GM21576 (cell line): Measurements from ENCODE around the gene ENHO.
"Not testable (repeated sequence)": the region's sequence is repeated elsewhere in the genome, so short reads cannot be mapped to it uniquely, and the experiment has no call there.

Source experiments
- ATAC-seq: cut with Tn5 transposase; IDR thresholded peaks from one replicate; pipeline ENCODE4 v1.9.1; 2021; ENCODE audit warnings: mild to moderate bottlenecking, moderate library complexity; ENCODE audit not compliant: unreplicated experiment

Gene ENHO

GRCh38 chr9:34532041-34532440 lies 9.3 kb upstream of the ENHO start:
- ATAC-seq, result not testable (repeated sequence)

- no peak for ATAC-seq
Observed at GRCh38 chr9:34526026-34526425, 3.2 kb upstream of the ENHO start.

DNA sequence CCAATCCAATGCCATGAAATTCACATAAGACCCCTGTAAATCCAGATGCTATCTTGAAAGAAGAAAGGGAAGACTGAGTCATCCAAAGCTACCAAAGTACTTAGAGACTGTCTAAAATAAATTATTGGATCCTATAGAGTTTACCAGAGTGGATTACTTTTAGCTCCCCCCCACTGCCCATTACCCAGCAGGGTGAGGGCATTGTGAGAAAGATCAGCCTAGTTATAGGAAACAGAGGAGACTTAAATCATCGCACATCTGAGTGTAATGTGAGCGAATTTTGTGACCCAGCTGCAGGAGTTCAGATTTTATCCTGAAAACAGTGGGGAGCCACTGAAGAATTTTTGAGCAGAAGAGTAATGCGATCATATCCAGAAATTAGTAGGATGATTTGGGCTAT lies 1.6 kb upstream of the ENHO start:
- no peak for ATAC-seq

- no peak for ATAC-seq
Observed at GRCh38 chr9:34522091-34522887, 501 bp downstream of the ENHO start.

DNA sequence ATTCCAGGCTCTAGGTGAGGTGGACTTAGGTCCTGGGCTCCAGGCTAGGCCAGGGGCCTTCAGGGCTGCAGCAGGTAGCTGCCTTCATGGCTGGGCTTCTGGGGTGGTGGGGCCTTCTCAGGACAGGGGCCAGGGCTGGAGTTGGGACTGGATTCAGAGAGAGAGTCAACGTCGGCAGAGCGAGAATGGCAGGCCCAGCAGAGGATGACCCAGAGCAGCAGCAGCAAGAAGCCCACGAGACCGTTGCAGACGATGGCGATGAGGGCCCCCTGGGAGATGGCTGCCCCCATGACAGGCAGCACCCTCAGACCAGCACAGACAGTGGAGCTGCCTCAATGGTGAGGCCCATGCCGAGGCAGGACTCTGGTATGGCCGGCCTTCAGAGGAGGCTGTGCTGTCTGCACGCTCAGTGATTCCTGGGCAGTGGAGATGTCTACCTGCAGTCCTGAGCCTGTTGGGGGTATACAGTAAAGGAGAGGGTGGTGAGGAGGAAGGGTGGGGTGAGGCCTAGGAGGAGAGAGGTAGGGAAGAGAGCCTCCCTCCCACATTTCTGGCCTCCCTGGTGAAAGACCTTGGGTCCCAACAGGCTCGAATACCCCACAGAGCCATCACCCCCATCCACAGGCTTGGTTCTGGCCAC lies 1.3 kb downstream of the ENHO start:
- ATAC-seq, result no peak

DNA sequence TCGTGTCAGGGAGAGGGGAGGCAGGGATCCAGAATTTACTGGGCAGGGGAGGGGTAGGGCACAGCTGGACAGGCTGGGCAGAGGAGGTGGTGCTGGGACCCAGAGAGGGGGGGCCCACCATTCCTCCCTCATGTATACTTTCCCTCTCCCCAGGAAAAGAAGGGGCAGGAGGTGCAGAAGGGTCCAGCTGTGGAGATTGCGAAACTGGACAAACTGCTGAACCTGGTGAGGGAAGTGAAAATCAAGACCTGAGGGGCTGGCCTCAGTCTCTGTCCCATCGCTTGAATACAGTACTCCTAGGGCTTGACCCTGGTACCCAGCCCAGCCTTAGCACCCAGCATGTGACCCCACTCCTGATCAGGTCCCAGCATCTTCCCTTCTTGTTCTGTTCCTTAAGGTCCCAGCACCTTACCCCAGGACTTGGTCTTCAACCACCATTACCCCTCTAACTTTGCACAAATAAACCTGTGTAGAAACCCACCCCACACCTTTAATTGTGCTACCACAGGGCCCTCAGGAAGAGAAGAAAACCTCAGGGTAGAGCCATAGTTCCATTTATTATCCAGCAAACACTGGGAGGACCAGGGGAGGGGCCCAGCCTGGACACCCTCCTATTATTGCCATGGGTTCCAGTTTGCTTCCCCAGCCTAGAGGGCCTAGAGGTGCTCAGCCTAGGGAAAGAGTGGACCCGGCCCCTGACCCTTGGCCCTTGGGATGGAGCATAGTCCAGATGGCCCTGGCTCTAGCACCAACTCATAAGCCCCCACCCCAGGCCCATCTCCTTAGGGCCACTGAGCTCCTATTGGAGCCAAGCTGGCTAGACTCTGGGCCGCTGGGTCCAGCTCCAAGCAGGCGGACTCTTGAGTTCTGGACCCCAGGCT lies 2.0 kb downstream of the ENHO start:
- ATAC-seq, result no peak

DNA sequence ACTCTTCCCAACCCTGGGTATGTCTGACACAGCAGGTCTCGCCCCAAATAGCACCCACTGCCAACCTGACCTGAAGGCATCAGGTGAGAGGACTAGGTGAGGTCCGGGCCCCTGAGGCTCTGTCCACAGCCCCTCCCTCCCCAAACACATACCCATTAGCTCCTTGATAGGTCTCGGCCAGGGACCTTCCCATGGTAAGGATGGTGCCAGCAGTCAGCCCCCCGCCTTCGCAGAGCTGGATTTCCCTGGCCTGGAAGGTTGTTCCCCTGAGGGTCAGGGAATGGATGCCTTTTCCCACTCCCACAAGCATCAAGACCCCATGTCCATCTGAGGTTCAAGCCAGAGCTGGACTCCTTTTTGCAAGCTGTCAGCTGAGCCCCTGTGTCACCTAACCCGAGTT lies 2.7 kb downstream of the ENHO start:
- no peak for ATAC-seq

DNA sequence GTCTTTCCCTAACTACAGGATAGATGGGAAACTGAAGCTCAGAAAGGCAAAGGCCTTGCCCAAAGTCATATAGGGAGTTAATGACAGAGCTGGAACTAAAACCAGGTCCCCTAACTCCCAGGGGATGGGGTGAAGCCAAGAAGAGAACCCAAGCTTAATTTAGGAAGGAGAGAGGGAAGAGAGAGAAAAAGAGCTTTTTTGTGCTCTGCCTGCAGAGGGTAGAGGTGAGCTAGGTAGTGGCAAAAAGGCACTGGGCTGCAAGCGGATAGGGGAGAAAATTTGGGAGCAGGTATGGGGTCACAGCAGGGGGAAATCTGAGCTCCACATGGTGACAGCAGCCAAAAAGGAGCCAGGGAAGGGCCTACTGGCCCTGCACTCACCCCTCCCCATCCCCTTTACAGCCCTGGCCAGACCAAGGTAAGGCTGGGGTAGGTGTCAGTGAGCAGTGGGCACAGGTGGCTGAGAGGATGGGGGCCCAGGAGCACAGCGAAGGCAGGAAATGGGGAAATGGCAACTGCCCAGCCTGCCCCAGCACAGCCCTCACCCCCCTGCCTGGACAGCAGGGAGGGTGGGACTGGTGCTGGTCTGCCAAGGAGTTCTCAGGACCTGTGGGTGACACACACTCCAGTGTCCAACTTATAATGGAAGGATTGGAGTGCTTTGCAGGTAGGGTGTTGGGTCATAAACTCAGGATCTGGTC lies 3.3 kb downstream of the ENHO start:
- no peak for ATAC-seq

- no peak for ATAC-seq
Observed at GRCh38 chr9:34518896-34519295, 3.9 kb downstream of the ENHO start.

GRCh38 chr9:34518110-34518616 lies 4.6 kb downstream of the ENHO start:
- no peak for ATAC-seq

- ATAC-seq, result no peak
Observed at GRCh38 chr9:34517185-34517584, 5.6 kb downstream of the ENHO start.

DNA sequence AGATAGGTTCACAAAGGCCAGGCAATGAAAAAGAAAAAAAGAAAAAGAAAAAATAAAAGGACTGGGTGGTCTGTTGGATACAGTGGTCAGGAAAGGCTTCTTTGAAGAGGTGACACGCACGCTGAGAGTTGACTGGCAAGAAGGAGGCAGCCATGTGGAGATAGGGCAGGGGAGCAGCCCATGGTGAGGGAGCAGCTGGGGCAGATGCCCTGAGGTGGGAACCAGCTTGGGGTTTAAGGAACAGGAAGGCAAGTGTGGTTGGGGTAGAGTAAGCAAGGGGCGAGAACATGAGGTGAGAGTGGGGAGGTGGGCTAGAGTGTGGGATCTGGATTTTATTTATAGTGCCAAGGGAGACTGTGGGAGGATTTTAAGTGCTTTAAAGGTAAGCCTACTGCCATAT lies 6.8 kb downstream of the ENHO start:
- ATAC-seq, result no peak

DNA sequence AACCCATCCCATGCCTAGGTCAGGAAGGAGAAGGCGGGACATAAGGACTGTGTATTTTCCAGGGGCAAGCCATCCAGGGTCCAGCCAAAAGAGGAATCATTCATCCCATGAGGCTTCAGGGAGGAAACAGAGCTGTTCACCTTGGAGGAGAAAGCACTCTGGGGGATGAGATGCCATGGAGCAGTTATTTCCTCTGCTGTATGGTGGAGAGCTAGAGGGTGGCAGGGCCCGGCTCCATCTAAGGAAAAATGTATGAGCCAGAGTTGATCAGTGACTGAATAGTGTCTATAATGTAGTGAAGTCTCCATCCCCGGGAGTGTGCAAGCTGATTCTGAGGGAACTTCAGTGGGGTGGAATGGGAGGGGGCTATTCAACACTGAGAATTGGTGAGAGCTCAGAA lies 8.0 kb downstream of the ENHO start:
- no peak for ATAC-seq

DNA sequence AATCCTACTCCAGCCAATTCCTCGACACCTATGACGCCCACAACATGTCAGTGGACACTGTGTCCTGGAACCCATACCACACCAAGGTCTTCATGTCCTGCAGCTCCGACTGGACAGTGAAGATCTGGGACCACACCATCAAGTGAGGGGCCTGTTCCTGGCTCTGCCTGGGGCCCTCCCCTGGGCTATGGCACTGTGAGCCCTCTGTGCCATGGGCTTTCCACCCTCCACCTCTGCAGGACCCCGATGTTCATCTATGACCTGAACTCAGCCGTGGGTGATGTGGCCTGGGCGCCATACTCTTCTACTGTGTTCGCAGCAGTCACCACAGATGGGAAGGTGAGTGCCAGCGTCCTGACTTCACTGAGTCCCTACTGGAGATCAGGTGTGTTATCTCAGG lies 8.4 kb downstream of the ENHO start:
- ATAC-seq, result no peak

DNA sequence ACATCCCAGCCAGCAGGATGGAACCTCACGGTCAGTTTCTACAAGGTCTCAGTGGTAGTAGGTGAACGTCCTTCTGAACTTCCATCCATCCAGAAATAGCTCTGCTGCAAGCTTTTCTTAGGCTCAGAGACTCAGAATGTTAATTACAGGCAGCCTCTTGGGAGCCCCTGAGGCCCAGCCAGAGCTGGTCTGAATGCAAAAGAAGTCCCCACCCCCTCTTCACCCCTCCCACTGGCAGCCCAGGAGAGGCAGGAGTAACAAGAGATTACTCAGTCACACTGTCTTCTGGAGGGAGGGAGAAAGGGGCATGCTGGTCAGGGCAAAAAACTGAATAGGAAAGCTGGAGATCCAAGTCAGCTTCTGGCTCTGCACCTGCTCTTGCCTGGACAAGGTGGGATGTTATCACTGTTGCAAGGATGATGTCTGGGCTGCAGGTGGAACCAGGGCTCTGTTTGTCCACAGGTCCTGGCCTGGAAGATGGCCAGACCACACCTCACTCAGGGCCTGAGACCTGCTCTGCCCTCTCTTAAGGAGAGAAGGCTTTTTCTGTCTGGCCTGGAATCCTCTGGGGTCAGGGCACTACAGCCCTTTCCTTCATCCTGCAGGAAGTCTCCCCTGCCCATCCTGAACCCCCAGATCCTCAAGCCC lies 9.1 kb downstream of the ENHO start:
- ATAC-seq, result no peak

DNA sequence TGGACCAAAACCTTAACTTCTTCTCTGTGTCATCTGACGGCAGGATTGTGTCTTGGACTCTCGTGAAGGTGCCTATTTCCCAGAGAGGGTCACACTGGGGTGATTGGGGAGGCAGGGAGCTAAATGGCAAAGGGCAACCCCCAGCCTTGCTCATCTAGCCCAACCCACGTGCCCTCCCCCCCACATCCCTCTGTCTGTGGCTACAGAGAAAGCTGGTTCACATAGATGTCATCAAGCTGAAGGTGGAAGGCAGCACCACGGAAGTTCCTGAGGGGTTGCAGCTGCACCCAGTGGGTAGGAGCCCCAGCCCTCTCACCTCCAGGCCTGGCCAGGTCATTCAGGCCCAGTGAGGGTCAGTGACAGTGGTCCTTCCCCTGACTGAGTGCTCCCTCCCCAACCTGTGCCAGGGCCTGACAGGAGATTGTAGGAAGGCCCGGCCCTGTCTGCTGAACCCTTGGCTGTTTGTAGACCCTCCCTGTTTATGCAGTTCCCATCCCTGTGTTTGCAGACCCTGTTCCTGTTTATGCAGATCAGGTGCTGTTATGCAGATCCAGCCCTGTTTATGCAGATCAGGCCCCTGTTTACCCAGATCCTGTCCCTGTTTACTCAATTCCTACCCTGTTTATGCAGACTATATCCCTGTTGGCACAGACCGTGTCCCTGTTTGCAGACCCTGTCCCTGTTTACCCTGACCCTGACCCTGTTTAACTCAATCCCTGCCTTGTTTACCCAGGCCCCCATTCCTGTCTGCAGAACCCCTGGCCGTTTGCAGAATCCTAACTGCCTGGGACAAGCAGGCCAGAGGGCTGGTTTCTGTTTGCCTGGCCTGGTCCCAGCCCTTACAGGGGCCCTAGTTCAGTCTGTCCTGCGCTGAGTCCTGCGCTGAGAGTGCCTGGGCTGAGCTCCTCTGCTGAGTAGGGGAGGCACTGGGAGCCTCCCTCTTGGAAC lies 10.4 kb downstream of the ENHO start:
- ATAC-seq, result no peak

DNA sequence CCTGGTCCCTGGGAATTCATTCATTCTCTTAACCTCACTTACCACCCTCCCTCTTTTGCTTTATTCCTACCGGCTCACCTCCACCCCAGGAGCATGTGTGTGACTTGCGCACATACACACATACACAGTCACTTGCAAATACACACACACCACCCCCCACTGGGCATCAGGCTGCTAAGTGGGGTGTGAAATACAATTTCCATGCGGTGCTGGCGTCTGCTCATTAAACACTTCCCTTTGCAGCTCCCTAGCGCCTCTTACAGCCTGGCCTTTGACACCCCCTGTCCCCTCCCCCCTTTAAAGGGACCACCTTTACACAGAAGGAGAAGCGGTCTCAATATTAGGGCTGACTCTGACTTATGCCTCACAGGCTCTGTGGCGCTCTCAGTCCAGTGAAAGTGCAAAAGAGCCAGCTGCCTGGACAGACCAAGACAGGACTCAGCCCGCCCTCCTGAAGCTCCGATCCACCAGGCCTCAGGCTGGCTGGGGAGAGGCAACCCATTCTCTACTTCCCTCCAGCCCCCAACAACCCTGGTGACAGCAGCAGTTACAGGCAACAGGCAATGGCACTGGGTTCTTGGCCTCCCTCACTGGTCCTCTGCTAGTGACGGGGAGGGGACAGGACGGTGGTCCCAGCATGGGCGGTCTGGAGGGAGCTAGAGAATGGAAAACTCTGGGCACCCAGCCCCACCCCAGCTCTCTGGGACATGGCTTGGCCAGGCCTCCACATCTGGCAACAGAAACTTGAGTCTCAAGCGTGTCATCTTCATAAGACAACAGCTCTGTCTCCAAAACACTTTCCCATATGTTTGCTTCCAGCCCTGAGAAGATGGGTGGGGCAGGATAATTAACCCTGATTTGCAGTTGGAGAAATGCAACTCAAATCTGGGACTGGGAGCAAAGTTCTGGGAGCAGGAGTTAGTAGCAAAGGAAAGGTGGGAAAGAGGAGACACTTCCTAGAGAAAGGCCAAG lies 12.0 kb downstream of the ENHO start:
- ATAC-seq, result no peak

GRCh38 chr9:34508951-34509350 lies 13.8 kb downstream of the ENHO start:
- no peak for ATAC-seq
